Cardiac fibroblast (primary cell): Measurements from ENCODE around the gene KAT7.
A peak's percentile ranks its signal among the peaks of the same experiment; 100 is the strongest.

Experiments used
- DNase-seq, 2 donors: peaks; one replicate each; pipeline versions ENCODE4 v3.0.0 to v3.0.0-alpha.2; 2010; ENCODE audit warnings: low read depth in 2 of 2
- H3K4me3 ChIP-seq, 2 donors: replicated peaks in 1 of 2; 1 replicate in 1 of 2; 2 replicates in 1 of 2; pipeline ENCODE4 v1.5.1; 2011; ENCODE audit warnings: low read depth in 2 of 2, low read length in 2 of 2, mild to moderate bottlenecking in 2 of 2, moderate library complexity in 1 of 2
- CTCF ChIP-seq: IDR thresholded peaks from one replicate; pipeline ENCODE4 v1.5.1; 2011; ENCODE audit warnings: low read depth, mild to moderate bottlenecking, low read length, inconsistent platforms

KAT7 gene

GRCh38 chr17:49788478-49789242, at the start of gene KAT7:
Gene KAT7, plus strand, starts transcription at chr17:49788681. Its CDS starts 154 bp downstream, at chr17:49788835.
- H3K4me3 ChIP-seq = peak within 1 kb of the TSS; percentile 98
- no peak for TF ChIP-seq CTCF
- peak; percentile 100 for DNase-seq

DNA sequence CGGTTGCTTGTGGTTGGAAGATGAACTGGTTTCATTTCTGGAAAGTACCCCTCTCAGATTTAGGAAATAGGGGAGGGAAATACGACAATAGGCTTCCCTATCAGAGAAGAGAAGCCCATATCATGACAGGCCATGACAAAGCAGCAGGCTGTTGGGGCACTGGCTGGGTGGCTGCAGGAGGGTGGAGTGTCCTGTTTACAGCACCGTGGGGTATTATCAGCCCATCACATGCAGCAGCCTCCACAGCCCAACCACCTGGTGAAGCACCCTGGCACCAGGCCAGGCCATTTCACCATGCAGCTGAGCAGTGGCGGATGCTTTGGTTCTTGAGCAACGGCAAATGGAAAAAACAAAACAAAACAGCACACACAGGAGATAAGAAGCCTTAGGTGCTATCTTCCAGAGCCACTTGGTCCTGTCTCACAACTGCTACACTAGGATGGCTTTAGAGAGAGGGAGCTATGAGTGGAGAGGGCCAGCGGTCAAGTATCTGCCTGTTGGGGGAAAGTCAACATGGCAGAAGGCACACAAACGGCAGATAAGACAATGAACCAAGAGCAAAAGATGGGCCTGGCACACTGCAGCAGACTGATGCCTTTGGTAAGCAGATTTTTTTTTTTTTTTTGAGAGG, 48.7 kb upstream of the KAT7 start:
- no peak overlapping the region for H3K4me3 ChIP-seq
- no peak for TF ChIP-seq CTCF

DNA sequence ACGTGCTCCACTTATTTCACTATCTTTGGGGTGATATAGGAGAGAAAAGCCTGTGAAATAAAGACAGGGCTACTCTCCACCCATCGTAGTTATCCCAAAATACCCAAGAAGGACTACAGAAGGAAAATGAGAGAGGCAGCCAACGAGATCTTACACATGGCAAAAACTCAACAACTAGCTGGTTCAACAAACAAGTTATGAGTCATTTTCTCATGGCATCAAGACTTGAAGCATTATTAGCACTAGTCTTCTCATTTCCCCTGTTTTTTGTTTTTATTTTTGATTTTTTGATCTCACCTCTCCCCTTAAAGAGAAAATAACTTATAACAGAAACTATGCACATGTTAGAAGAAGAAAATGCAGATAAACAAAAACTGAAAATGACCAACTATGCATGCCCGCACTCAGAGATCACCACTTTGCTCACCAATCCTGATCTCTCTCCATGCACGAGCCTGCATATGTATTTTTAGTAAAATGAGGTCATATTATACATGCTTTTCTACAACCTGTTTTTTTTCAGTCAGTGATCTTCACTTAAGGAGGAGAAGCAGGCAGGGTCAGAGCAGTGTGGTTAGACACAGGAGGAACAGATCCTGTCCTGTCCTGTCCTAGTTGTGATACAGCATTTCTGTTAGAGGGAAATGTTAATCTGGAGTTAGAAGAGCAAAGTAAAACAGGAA, 47.3 kb upstream of the KAT7 start:
- H3K4me3 ChIP-seq = no peak overlapping the region
- no peak for TF ChIP-seq CTCF
- DNase-seq = peak; percentile 23 to 51

More for the DNA sequence above, 48.7 kb upstream of the KAT7 start:
- DNase-seq = peak; percentile 59 to 75

DNA sequence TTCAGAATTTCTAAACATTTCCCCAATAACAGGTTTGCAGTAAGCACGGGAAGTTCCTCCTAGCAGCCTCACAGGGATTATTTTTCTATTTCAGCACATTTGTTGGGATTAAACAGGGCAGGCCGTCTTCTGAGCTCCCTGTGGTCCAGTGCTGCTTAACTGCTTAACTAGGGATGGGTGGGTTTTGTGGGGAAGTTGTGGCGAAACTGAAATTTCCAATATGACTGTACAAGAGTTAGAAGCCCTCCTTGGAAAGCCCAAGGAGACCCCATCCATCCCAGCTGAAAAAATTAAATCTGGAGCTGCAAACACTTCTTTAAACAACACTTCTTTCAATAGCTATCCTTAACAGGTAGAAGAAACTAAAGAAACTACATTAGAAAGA, 46.8 kb upstream of the KAT7 start:
- H3K4me3 ChIP-seq = no peak overlapping the region
- no peak for DNase-seq
- TF ChIP-seq CTCF = no peak

- no peak for TF ChIP-seq CTCF
- DNase-seq = peak; percentile 9 to 42
- no peak overlapping the region for H3K4me3 ChIP-seq
Measured at GRCh38 chr17:49742166-49742638, 46.3 kb upstream of the KAT7 start.

DNA sequence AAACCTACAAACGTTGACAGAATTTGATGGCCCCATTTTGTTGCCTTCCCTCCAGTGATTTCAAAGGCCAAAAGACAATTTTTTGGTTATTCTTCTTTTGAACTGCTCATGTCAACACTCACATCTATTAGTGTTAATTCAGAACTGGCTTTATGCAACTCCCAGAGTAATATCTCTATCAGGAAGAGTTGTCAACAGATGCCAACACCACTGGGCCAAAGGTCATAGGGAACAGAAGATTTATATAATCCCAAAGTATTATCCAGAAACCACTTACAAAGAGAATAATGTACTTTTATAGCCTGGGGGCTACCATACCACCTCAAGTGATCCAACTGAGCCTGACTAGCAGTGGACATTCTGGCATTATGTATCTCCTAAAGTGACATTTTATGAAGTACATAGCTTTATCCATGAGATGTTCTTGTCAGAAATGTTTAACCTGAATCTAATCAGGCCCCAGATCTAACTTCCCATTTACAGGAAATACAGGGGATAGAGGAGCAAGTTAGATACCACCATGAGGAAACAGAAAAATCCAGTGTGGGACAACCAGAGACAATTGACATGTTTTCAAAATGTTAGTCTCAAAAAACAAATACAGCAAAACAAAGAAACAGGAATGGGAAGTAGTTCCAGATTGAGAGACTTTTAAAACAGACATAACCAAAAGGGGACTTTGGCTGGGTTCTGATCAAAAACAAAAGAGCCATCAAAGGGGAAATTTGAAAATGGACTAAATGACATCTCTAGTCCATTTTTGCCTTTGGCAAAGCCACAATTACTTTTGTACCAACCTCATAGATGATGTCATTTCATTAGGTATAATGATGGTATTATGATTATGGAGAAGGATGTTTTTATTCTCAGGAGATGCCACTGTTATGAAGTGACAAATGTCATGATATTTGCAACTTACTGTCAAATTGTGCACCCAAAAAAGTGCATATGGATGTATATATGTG, 43.0 kb upstream of the KAT7 start:
- no peak for DNase-seq
- no peak for TF ChIP-seq CTCF
- H3K4me3 ChIP-seq = no peak overlapping the region
